SH-SY5Y (cell line): Measurements from ENCODE around the gene LPAR1.

Experiments
- GATA2 ChIP-seq: IDR thresholded peaks from 2 replicates; pipeline ENCODE4 v1.6.1; 2011; ENCODE audit warnings: mild to moderate bottlenecking, low read depth, low read length
- GATA3 ChIP-seq: IDR thresholded peaks from 2 replicates; pipeline ENCODE4 v1.6.1; 2011; ENCODE audit warnings: low read depth, mild to moderate bottlenecking, low read length, moderate library complexity

LPAR1 gene

GRCh38 chr9:110880189-110880588 lies 158.1 kb downstream of the LPAR1 start:
- TF ChIP-seq GATA3 (no peak), GATA2 (no peak)

GRCh38 chr9:110877374-110877773 lies 160.9 kb downstream of the LPAR1 start:
- no peak for TF ChIP-seq GATA3
- no peak for TF ChIP-seq GATA2

- no peak for TF ChIP-seq GATA2
- no peak for TF ChIP-seq GATA3
Observed at GRCh38 chr9:110876929-110877328, 161.3 kb downstream of the LPAR1 start.

- no peak for TF ChIP-seq GATA2
- TF ChIP-seq GATA3: no peak
Observed at GRCh38 chr9:110874963-110875674, 163.2 kb downstream of the LPAR1 start.

GRCh38 chr9:110872920-110873319 lies 165.3 kb downstream of the LPAR1 start:
- TF ChIP-seq GATA3: no peak
- no peak for TF ChIP-seq GATA2

- TF ChIP-seq GATA3 (no peak), GATA2 (no peak)
Observed at GRCh38 chr9:110871736-110872135, 166.5 kb downstream of the LPAR1 start.

- TF ChIP-seq GATA3: no peak
- TF ChIP-seq GATA2: no peak
Observed at GRCh38 chr9:110869931-110870330, 168.3 kb downstream of the LPAR1 start.

GRCh38 chr9:110864011-110864410 lies 174.3 kb downstream of the LPAR1 start:
- no peak for TF ChIP-seq GATA3
- TF ChIP-seq GATA2: no peak

- TF ChIP-seq GATA3: no peak
Observed at GRCh38 chr9:110856772-110857171, 181.5 kb downstream of the LPAR1 start.

GRCh38 chr9:110850401-110851135 lies 187.7 kb downstream of the LPAR1 start:
- TF ChIP-seq GATA3: no peak
- no peak for TF ChIP-seq GATA2

- no peak for TF ChIP-seq GATA3
- TF ChIP-seq GATA2: no peak
Observed at GRCh38 chr9:110847671-110848070, 190.6 kb downstream of the LPAR1 start.

- no peak for TF ChIP-seq GATA2
- TF ChIP-seq GATA3: no peak
Observed at GRCh38 chr9:110846215-110846614, 192.1 kb downstream of the LPAR1 start.

- TF ChIP-seq GATA3: no peak
- TF ChIP-seq GATA2: no peak
Observed at GRCh38 chr9:110844121-110844520, 194.1 kb downstream of the LPAR1 start.

- no peak for TF ChIP-seq GATA2
- no peak for TF ChIP-seq GATA3
Observed at GRCh38 chr9:110842986-110843385, 195.3 kb downstream of the LPAR1 start.

GRCh38 chr9:110842169-110842568 lies 196.1 kb downstream of the LPAR1 start:
- TF ChIP-seq GATA2 (no peak), GATA3 (no peak)

- TF ChIP-seq GATA2 (no peak), GATA3 (no peak)
Observed at GRCh38 chr9:110837401-110838005, 200.8 kb downstream of the LPAR1 start.
